Astrocyte (in vitro differentiated cells and primary cell): ENCODE measurements around the gene QSOX2. TPM values are rescaled to one million over a fixed set of nuclear protein-coding genes. Genes with fewer than 3 reads are reported as not detected.

Source experiments
- DNase-seq: peaks from one replicate; pipeline ENCODE4 v3.0.0-alpha.2; 2010; ENCODE audit warnings: low read depth
- FAIRE-seq: peaks from 2 replicates; lab custom pipeline; 2011; peaks lifted over from hg19 to GRCh38; lab: Jason Lieb, UNC
- H2AFZ ChIP-seq: 2 replicates; pipeline ENCODE4 v1.6.0; 2012; ENCODE audit warnings: low read depth, low read length, inconsistent platforms
- H3K27ac ChIP-seq: 2 replicates; pipeline ENCODE4 v1.5.1; 2011; ENCODE audit warnings: low read depth, low read length, inconsistent platforms
- H3K27me3 ChIP-seq: 2 replicates; pipeline ENCODE4 v1.6.0; 2011; ENCODE audit warnings: low read length, inconsistent platforms; ENCODE audit not compliant: insufficient read depth
- H3K36me3 ChIP-seq: 2 replicates; pipeline ENCODE4 v1.5.1; 2011; ENCODE audit warnings: low read length, inconsistent platforms; ENCODE audit not compliant: insufficient read depth
- H3K4me1 ChIP-seq: 2 replicates; pipeline ENCODE4 v1.5.1; 2011; ENCODE audit warnings: low read length, inconsistent platforms; ENCODE audit not compliant: insufficient read depth
- H3K4me2 ChIP-seq: 2 replicates; pipeline ENCODE4 v1.6.0; 2012; ENCODE audit warnings: low read length, inconsistent platforms
- H3K4me3 ChIP-seq: 2 replicates; pipeline ENCODE4 v1.5.1; 2011; ENCODE audit warnings: low read depth, mild to moderate bottlenecking, low read length, inconsistent platforms; ENCODE audit not compliant: insufficient read depth
- H3K79me2 ChIP-seq: 2 replicates; pipeline ENCODE4 v1.6.0; 2012; ENCODE audit warnings: mild to moderate bottlenecking, low read length, inconsistent platforms; ENCODE audit not compliant: insufficient read depth
- H3K9ac ChIP-seq: 2 replicates; pipeline ENCODE4 v1.6.0; 2012; ENCODE audit warnings: mild to moderate bottlenecking, low read length, inconsistent platforms
- H3K9me3 ChIP-seq: 2 replicates; pipeline ENCODE4 v1.5.1; 2012; ENCODE audit warnings: low read depth, mild to moderate bottlenecking, low read length, inconsistent platforms; ENCODE audit not compliant: insufficient read depth
- H4K20me1 ChIP-seq: 2 replicates; pipeline ENCODE4 v1.6.0; 2012; ENCODE audit warnings: low read length, inconsistent platforms; ENCODE audit not compliant: insufficient read depth
- H3K27ac Mint-ChIP-seq: one replicate; pipeline ENCODE4 v1.8.0; 2021; ENCODE audit warnings: mild to moderate bottlenecking, mixed read lengths; ENCODE audit not compliant: unreplicated experiment
- H3K27me3 Mint-ChIP-seq: one replicate; pipeline ENCODE4 v1.8.0; 2021; ENCODE audit warnings: low read depth, mixed read lengths; ENCODE audit not compliant: unreplicated experiment
- H3K36me3 Mint-ChIP-seq: one replicate; pipeline ENCODE4 v1.8.0; 2021; ENCODE audit warnings: low read depth, mixed read lengths; ENCODE audit not compliant: unreplicated experiment
- H3K4me1 Mint-ChIP-seq: one replicate; pipeline ENCODE4 v1.8.0; 2021; ENCODE audit warnings: low read depth, mixed read lengths; ENCODE audit not compliant: unreplicated experiment
- H3K4me3 Mint-ChIP-seq: one replicate; pipeline ENCODE4 v1.8.0; 2021; ENCODE audit warnings: mild to moderate bottlenecking, moderate library complexity, mixed read lengths; ENCODE audit not compliant: unreplicated experiment
- H3K9me3 Mint-ChIP-seq: one replicate; pipeline ENCODE4 v1.8.0; 2021; ENCODE audit warnings: mild to moderate bottlenecking, mixed read lengths; ENCODE audit not compliant: unreplicated experiment
- CTCF ChIP-seq: IDR thresholded peaks from 2 replicates; pipeline ENCODE4 v1.5.1; 2011; ENCODE audit warnings: low read depth, mild to moderate bottlenecking, inconsistent platforms, low read length, moderate library complexity; ENCODE audit not compliant: insufficient read depth
- EZH2 ChIP-seq: IDR thresholded peaks from 2 replicates; pipeline ENCODE4 v1.6.1; 2012; ENCODE audit warnings: mild to moderate bottlenecking, low read length, inconsistent platforms; ENCODE audit not compliant: insufficient read depth
- total RNA-seq: library from RNA; stranded (reverse); gene quantifications from 2 replicates; pipeline ENCODE4 v1.2.1, GENCODE V29; 2021

The QSOX2 gene
- total RNA-seq, 1 donor from 2014 or later = 20.4 TPM

DNA sequence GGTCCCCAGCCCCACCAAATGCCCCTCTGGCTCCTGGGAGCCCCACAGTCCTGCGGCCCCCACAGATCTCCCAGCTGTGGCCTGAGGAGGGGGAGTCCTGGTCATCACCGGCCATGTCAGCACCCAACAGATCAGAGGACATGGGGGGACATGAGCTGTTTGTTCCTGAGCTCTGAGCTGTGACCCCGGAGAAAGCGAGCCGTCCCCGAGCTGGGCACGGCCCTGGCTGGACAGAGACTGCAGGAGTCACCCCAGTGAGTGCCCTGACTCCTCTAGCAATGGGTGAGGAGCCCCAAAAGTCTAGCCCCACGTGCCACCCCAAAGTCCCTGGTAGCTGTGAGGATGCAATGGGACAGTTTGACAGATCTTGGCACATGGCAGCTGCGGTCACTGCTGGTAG, 32.6 kb upstream of the QSOX2 start:
- no peak overlapping the region for H3K4me3 Mint-ChIP-seq
- H3K27ac ChIP-seq = no peak overlapping the region
- peaks cover 1% of the 10 kb centered on the region for H3K36me3 Mint-ChIP-seq
- no peak overlapping the region for H2AFZ ChIP-seq
- no peak overlapping the region for H3K27ac Mint-ChIP-seq
- H3K4me1 ChIP-seq = no peaks in the 10 kb centered on the region
- FAIRE-seq (no peak), DNase-seq (no peak)
- H3K4me3 ChIP-seq = no peak overlapping the region
- no peak overlapping the region for H3K4me2 ChIP-seq
- no peaks in the 10 kb centered on the region for H3K9me3 Mint-ChIP-seq
- H3K27me3 ChIP-seq = peaks cover 22% of the 10 kb centered on the region
- TF ChIP-seq CTCF = no peak
- TF ChIP-seq EZH2 = no peak
- no peaks in the 10 kb centered on the region for H3K9me3 ChIP-seq
- no peak overlapping the region for H3K9ac ChIP-seq
- no peaks in the 10 kb centered on the region for H3K36me3 ChIP-seq
- no peaks in the 10 kb centered on the region for H3K4me1 Mint-ChIP-seq
- peaks cover 32% of the 10 kb centered on the region for H3K27me3 Mint-ChIP-seq
- no peaks in the 10 kb centered on the region for H3K79me2 ChIP-seq
- no peaks in the 10 kb centered on the region for H4K20me1 ChIP-seq

DNA sequence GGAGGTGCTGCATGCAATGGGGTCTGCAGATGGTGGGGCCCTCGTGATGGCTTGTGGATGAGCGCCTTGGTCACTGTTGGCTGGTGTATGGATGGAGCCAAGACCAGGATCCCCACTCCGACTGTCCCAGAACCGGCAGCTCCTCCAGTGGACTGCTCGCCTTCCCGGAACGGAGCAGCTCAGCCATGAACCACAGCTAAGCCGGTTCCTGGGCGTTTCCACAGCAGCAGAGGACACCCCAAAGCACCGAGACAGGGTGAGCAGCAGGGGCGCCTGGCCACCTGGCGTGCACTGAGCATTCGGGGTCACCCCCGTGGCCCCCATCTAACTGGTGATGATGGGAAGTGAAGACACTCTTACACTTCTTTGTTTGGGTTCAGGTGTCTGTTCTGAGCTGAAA, 32.1 kb upstream of the QSOX2 start:
- no peak for FAIRE-seq

More for the DNA sequence above, 32.1 kb upstream of the QSOX2 start:
- Mint-ChIP-seq H3K27me3 (peaks cover 36% of the 10 kb centered on the region), H3K27ac (no peak overlapping the region), H3K4me3 (no peak overlapping the region), H3K36me3 (peaks cover 1% of the 10 kb centered on the region), H3K9me3 (no peaks in the 10 kb centered on the region), H3K4me1 (no peaks in the 10 kb centered on the region)
- H3K9ac ChIP-seq = no peak overlapping the region
- no peaks in the 10 kb centered on the region for H3K79me2 ChIP-seq
- H3K27ac ChIP-seq = no peak overlapping the region
- TF ChIP-seq EZH2 = no peak
- no peak for TF ChIP-seq CTCF
- H3K4me1 ChIP-seq = no peaks in the 10 kb centered on the region
- H3K36me3 ChIP-seq = no peaks in the 10 kb centered on the region
- no peak overlapping the region for H3K4me3 ChIP-seq
- H2AFZ ChIP-seq = no peak overlapping the region
- H3K9me3 ChIP-seq = no peaks in the 10 kb centered on the region
- no peak for DNase-seq
- H4K20me1 ChIP-seq = no peaks in the 10 kb centered on the region
- H3K27me3 ChIP-seq = peaks cover 22% of the 10 kb centered on the region
- no peak overlapping the region for H3K4me2 ChIP-seq
